ENCODE measurements around the gene RASGRP3.
"Not testable (repeated sequence)": the region's sequence is repeated elsewhere in the genome, so short reads cannot be mapped to it uniquely, and the experiment has no call there.

The RASGRP3 gene

DNA sequence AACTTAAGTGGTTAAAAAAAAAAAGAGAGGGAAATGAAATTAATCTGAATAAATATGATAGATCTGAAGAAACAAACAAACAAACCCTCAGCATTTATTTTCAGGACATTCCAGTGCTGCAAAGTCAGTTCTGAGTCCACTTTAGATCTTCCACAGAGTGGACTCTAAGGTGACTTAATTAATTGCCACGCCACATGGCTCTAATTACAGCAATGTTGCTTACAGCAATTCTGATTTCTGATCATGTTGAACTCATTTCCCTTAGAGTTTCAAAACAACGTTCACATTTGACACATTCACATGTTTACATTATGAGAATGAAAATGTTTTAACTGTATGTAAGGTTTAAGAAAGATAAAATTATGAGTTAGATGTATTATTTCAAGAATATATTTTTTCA is 38.6 kb upstream of the RASGRP3 start:
- Histone ChIP-seq H3K36me3 (replicated peaks; ENCODE audit: insufficient read depth, low read length) (no peaks in the 10 kb centered on the region), H3K4me3 (ENCODE audit: low read length) (no peak overlapping the region), H3K4me1 (ENCODE audit: low read length) (no peaks in the 10 kb centered on the region), H3K27ac (ENCODE audit: low read length) (no peak overlapping the region), H3K4me2 (ENCODE audit: low read depth, low read length) (no peak overlapping the region), H3F3A (ENCODE audit: insufficient read depth, low read length) (no peaks in the 10 kb centered on the region), H3K9ac (ENCODE audit: low read length) (no peak overlapping the region), H4K20me1 (ENCODE audit: insufficient read depth, low read length) (no peaks in the 10 kb centered on the region), H3K9me2 (replicated peaks; ENCODE audit: insufficient read depth, low read length) (no peaks in the 10 kb centered on the region), H3K79me2 (ENCODE audit: low read length) (no peaks in the 10 kb centered on the region), H2AFZ (ENCODE audit: low read length) (no peak overlapping the region), H3K27me3 (replicated peaks; ENCODE audit: insufficient read depth, low read length) (no peaks in the 10 kb centered on the region), H3K9me3 (replicated peaks; ENCODE audit: insufficient read depth, low read length) (no peaks in the 10 kb centered on the region)
- DNase-seq = no peak
- TF ChIP-seq, protein P1, sequence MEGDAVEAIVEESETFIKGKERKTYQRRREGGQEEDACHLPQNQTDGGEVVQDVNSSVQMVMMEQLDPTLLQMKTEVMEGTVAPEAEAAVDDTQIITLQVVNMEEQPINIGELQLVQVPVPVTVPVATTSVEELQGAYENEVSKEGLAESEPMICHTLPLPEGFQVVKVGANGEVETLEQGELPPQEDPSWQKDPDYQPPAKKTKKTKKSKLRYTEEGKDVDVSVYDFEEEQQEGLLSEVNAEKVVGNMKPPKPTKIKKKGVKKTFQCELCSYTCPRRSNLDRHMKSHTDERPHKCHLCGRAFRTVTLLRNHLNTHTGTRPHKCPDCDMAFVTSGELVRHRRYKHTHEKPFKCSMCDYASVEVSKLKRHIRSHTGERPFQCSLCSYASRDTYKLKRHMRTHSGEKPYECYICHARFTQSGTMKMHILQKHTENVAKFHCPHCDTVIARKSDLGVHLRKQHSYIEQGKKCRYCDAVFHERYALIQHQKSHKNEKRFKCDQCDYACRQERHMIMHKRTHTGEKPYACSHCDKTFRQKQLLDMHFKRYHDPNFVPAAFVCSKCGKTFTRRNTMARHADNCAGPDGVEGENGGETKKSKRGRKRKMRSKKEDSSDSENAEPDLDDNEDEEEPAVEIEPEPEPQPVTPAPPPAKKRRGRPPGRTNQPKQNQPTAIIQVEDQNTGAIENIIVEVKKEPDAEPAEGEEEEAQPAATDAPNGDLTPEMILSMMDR (IDR thresholded peaks at IDR 0.05; ENCODE audit: low read length) = no peak
- no peak for TF ChIP-seq EZH2 (optimal IDR thresholded peaks at IDR 0.05; ENCODE audit: low read depth, low read length)
- no peak for TF ChIP-seq EZH2phosphoT487 (IDR thresholded peaks at IDR 0.05; ENCODE audit: low read length)

DNA sequence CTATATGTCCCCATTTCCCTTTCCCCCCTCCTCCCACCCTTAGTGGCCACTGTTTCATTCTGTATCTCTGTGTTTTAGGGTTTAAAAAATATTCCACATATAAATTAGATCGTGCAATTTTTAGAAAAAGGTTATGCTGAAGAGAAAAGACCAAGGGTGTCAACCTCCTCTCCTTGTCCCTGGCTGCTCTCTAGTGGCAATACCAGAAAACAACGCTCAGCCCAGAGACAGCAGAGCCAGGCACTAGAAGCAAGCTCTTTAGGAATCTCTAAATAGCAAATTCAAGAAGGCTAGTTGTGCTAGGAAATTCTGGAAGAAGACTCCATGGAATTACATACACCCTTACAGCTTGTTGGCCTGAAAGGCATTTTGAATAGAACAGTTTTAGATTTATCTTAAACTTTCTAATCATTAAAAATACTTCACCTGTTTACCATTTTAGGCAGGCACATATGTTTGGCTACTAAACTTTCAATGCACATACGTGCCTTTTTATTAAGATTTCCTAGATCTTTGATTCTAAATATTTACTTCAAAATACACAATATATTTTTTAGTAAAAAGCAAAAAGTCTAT is 35.1 kb upstream of the RASGRP3 start:
- Histone ChIP-seq H3K4me3 (ENCODE audit: low read length) (no peak overlapping the region), H3K4me2 (ENCODE audit: low read depth, low read length) (no peak overlapping the region), H3F3A (ENCODE audit: insufficient read depth, low read length) (no peaks in the 10 kb centered on the region), H4K20me1 (ENCODE audit: insufficient read depth, low read length) (no peaks in the 10 kb centered on the region), H3K27me3 (replicated peaks; ENCODE audit: insufficient read depth, low read length) (no peaks in the 10 kb centered on the region), H2AFZ (ENCODE audit: low read length) (no peak overlapping the region), H3K9ac (ENCODE audit: low read length) (no peak overlapping the region), H3K4me1 (ENCODE audit: low read length) (0 out of 2 replicates have a peak, but pooled peaks cover 7% of the 10 kb centered on the region), H3K9me3 (replicated peaks; ENCODE audit: insufficient read depth, low read length) (no peaks in the 10 kb centered on the region), H3K79me2 (ENCODE audit: low read length) (no peaks in the 10 kb centered on the region), H3K36me3 (replicated peaks; ENCODE audit: insufficient read depth, low read length) (no peaks in the 10 kb centered on the region), H3K9me2 (replicated peaks; ENCODE audit: insufficient read depth, low read length) (no peaks in the 10 kb centered on the region), H3K27ac (ENCODE audit: low read length) (no peak overlapping the region)
- TF ChIP-seq EZH2 (optimal IDR thresholded peaks at IDR 0.05; ENCODE audit: low read depth, low read length) = no peak
- TF ChIP-seq EZH2phosphoT487 (IDR thresholded peaks at IDR 0.05; ENCODE audit: low read length) = no peak
- TF ChIP-seq, protein P1 (IDR thresholded peaks at IDR 0.05; ENCODE audit: low read length) = peak; percentile 77
- peak; percentile 56 for DNase-seq

DNA sequence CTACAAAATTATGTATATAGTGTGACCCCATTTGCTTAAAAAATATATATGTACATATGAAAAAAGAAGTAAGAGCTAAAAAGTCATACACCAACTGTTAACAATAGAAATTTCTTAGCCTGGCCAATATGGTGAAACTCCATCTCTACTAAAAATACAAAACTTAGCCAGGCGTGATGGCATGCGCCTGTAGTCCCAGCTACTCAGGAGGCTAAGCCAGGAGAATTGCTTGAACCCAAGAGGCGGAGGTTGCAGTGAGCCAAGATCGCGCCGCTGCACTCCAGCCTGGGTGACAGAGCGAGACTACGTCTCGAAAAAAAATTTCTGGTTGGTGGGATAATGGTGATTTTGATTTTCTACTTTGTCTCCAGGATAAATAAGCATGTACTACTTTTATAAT is 34.4 kb upstream of the RASGRP3 start:
- not testable (repeated sequence) for H3K27me3 ChIP-seq (replicated peaks; ENCODE audit: insufficient read depth, low read length); H4K20me1 ChIP-seq (ENCODE audit: insufficient read depth, low read length); H2AFZ ChIP-seq (ENCODE audit: low read length); DNase-seq; H3F3A ChIP-seq (ENCODE audit: insufficient read depth, low read length); H3K9me3 ChIP-seq (replicated peaks; ENCODE audit: insufficient read depth, low read length); H3K36me3 ChIP-seq (replicated peaks; ENCODE audit: insufficient read depth, low read length); H3K4me2 ChIP-seq (ENCODE audit: low read depth, low read length); H3K79me2 ChIP-seq (ENCODE audit: low read length); H3K4me1 ChIP-seq (ENCODE audit: low read length); H3K4me3 ChIP-seq (ENCODE audit: low read length); H3K27ac ChIP-seq (ENCODE audit: low read length); H3K9me2 ChIP-seq (replicated peaks; ENCODE audit: insufficient read depth, low read length); H3K9ac ChIP-seq (ENCODE audit: low read length)

DNA sequence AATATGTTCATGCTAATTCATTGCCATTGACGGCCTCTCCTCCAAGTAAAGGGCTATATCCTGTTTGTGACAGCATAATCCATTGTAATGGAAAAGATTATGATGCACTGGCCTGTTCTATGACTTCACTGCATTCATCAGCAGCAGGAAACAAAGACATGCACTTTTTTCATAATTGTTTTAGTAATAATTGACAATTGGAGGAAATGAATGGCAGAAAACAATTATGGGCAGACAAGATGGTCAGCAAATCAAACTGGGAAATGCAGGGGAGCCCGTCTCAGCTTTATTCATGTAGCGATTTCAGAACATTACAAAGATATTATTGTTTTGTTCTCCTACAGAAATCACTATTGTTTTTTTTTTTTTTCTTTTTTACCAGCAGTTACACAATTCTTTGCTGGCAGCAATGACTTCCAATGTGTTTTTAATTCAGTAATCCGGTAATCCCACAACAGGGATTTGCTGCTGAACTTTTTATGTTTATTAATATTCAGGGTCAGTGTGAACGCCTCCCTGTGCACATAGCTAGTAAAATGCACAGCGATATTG is 33.8 kb upstream of the RASGRP3 start:
- no peak overlapping the region for H3K4me2 ChIP-seq (ENCODE audit: low read depth, low read length)
- H3K27ac ChIP-seq (ENCODE audit: low read length) = no peak overlapping the region
- no peaks in the 10 kb centered on the region for H3K9me3 ChIP-seq (replicated peaks; ENCODE audit: insufficient read depth, low read length)
- DNase-seq = no peak
- no peak overlapping the region for H2AFZ ChIP-seq (ENCODE audit: low read length)
- H3K4me1 ChIP-seq (ENCODE audit: low read length) = 0 out of 2 replicates have a peak, but pooled peaks cover 7% of the 10 kb centered on the region
- no peaks in the 10 kb centered on the region for H3K9me2 ChIP-seq (replicated peaks; ENCODE audit: insufficient read depth, low read length)
- H3K36me3 ChIP-seq (replicated peaks; ENCODE audit: insufficient read depth, low read length) = no peaks in the 10 kb centered on the region
- no peaks in the 10 kb centered on the region for H4K20me1 ChIP-seq (ENCODE audit: insufficient read depth, low read length)
- no peak overlapping the region for H3K4me3 ChIP-seq (ENCODE audit: low read length)
- no peaks in the 10 kb centered on the region for H3F3A ChIP-seq (ENCODE audit: insufficient read depth, low read length)
- TF ChIP-seq EZH2phosphoT487 (IDR thresholded peaks at IDR 0.05; ENCODE audit: low read length) (no peak), EZH2 (optimal IDR thresholded peaks at IDR 0.05; ENCODE audit: low read depth, low read length) (no peak)
- TF ChIP-seq, protein P1 (IDR thresholded peaks at IDR 0.05; ENCODE audit: low read length) = no peak
- H3K27me3 ChIP-seq (replicated peaks; ENCODE audit: insufficient read depth, low read length) = no peaks in the 10 kb centered on the region
- H3K79me2 ChIP-seq (ENCODE audit: low read length) = no peaks in the 10 kb centered on the region
- no peak overlapping the region for H3K9ac ChIP-seq (ENCODE audit: low read length)
